Type B pancreatic cell (in vitro differentiated cells): ENCODE measurements around the gene CD8A. TPM values are rescaled to one million over a fixed set of nuclear protein-coding genes. Genes with fewer than 3 reads are reported as not detected.
A peak's percentile ranks its signal among the peaks of the same experiment; 100 is the strongest.

ENCODE experiments used
- DNase-seq: peaks from one replicate; pipeline ENCODE4 v3.0.0; 2021; ENCODE audit warnings: mixed read lengths; ENCODE audit not compliant: unreplicated experiment; ENCODE audit errors: extremely low spot score
- H3K27ac Mint-ChIP-seq: 2 replicates; pipeline ENCODE4 v1.8.0; 2021; ENCODE audit warnings: mild to moderate bottlenecking, mixed read lengths
- H3K27me3 Mint-ChIP-seq: 2 replicates; pipeline ENCODE4 v1.8.0; 2021; ENCODE audit warnings: mixed read lengths
- H3K36me3 Mint-ChIP-seq: 2 replicates; pipeline ENCODE4 v1.8.0; 2021; ENCODE audit warnings: mixed read lengths
- H3K4me1 Mint-ChIP-seq: one replicate; pipeline ENCODE4 v1.8.0; 2021; ENCODE audit warnings: mixed read lengths; ENCODE audit not compliant: unreplicated experiment
- H3K4me3 Mint-ChIP-seq: 2 replicates; pipeline ENCODE4 v1.8.0; 2021; ENCODE audit warnings: mild to moderate bottlenecking, mixed read lengths
- H3K9me3 Mint-ChIP-seq: 2 replicates; pipeline ENCODE4 v1.8.0; 2021; ENCODE audit warnings: mixed read lengths
- total RNA-seq: library from RNA; stranded (reverse); gene quantifications from 2 replicates; pipeline ENCODE4 v1.2.1, GENCODE V29; 2021; ENCODE audit warnings: low replicate concordance
- TF ChIP-seq, protein P1 (sequence below): fragments of 200-600 bp; sonication (generic); conservative IDR thresholded peaks from 2 replicates; pipeline ENCODE4 v1.5.0; 2021; ENCODE audit warnings: antibody characterized with exemption, mild to moderate bottlenecking

Gene CD8A
- total RNA-seq, 1 donor from 2014 or later: 0.34 TPM

DNA sequence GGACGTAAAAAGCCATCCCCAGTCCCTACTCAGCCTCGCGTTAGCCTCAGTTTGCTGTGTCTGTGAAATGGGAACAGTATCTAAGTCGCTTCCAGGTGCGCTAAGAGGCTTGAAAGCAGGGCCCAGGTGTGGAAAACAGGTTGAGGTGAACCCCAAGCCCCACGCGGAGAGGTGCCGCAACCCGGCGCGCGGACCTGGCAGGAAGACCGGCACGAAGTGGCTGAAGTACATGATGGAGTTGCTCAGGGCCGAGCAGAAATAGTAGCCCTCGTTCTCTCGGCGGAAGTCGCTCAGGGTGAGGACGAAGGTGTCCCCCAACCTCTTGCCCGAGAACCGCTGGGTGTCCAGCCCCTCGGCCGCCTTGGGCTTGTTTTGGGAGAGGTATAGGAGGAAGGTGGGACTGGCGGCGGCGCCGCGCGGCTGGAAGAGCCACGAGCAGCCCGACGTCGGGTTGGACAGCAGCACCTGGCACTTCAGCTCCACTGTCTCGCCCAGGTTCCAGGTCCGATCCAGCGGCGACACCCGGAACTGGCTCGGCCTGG, 508 bp downstream of the CD8A start:
- Mint-ChIP-seq H3K27ac (no peak overlapping the region), H3K4me1 (peaks cover 9% of the 10 kb centered on the region), H3K9me3 (no peaks in the 10 kb centered on the region), H3K4me3 (peak overlapping the region; percentile 64), H3K36me3 (no peaks in the 10 kb centered on the region), H3K27me3 (peaks cover 90% of the 10 kb centered on the region)
- TF ChIP-seq, protein P1, sequence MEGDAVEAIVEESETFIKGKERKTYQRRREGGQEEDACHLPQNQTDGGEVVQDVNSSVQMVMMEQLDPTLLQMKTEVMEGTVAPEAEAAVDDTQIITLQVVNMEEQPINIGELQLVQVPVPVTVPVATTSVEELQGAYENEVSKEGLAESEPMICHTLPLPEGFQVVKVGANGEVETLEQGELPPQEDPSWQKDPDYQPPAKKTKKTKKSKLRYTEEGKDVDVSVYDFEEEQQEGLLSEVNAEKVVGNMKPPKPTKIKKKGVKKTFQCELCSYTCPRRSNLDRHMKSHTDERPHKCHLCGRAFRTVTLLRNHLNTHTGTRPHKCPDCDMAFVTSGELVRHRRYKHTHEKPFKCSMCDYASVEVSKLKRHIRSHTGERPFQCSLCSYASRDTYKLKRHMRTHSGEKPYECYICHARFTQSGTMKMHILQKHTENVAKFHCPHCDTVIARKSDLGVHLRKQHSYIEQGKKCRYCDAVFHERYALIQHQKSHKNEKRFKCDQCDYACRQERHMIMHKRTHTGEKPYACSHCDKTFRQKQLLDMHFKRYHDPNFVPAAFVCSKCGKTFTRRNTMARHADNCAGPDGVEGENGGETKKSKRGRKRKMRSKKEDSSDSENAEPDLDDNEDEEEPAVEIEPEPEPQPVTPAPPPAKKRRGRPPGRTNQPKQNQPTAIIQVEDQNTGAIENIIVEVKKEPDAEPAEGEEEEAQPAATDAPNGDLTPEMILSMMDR: no peak
- no peak for DNase-seq

DNA sequence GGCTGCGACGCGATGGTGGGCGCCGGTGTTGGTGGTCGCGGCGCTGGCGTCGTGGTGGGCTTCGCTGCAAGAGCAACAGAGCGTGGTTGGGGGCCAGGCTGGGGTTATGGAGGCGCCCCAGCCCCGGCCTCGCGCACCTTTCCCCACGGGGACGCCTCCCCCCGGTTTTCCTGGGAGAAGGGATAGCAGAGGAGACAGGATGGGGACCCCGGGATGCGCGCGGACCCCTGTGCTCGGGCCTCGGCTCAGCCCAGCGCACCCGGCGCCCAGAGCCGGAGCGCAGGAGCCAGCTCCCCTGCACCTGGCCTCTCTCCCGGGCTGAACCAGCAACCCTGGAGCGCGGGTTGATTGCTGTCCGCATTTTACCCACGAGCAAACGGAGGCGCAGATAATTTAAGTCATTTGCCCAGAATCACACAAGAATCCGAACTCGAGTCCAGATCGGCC, 1.0 kb downstream of the CD8A start:
- Mint-ChIP-seq H3K4me1 (peaks cover 9% of the 10 kb centered on the region), H3K36me3 (no peaks in the 10 kb centered on the region), H3K27ac (no peak overlapping the region), H3K4me3 (peak overlapping the region; percentile 64), H3K9me3 (no peaks in the 10 kb centered on the region), H3K27me3 (peaks cover 90% of the 10 kb centered on the region)
- TF ChIP-seq, protein P1: no peak
- DNase-seq: no peak

DNA sequence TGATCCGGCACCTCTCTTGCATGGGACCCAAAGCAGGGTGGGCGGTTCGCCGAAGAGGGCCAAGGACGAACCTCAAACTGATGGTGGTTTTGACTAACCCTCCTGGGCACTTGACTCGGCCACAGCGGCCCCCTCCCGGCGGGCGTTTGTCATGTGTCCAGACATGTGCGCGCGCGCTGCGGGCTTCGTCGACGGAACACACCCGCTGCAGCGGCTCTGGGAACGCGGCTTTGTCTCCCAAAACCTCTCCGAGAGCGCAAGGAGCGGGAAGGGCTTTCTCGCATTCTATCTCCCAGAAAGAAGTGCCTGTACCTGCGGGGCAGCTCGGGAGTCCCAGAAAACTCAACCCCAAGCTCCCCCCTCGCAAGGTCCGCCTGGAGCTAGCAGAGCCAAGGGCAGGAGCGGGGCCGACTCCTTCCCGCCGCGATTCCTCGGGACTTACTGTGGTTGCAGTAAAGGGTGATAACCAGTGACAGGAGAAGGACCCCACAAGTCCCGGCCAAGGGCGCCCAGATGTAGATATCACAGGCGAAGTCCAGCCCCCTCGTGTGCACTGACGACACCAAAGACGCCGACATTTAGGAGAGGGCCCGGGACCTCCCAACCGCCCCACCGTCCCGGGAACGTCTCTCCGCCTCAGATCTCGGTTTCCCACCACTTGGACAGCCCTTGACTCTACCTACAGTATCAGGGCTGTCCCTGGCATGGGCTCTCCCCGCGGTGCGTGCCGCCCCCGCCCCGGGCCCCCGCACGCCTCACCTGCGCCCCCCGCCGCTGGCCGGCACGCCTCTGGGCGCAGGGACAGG, 1.6 kb downstream of the CD8A start:
- Mint-ChIP-seq H3K27ac (no peak overlapping the region), H3K36me3 (no peaks in the 10 kb centered on the region), H3K27me3 (peaks cover 90% of the 10 kb centered on the region), H3K9me3 (no peaks in the 10 kb centered on the region), H3K4me3 (peak overlapping the region; percentile 54), H3K4me1 (peaks cover 9% of the 10 kb centered on the region)
- no peak for DNase-seq
- TF ChIP-seq, protein P1: no peak

DNA sequence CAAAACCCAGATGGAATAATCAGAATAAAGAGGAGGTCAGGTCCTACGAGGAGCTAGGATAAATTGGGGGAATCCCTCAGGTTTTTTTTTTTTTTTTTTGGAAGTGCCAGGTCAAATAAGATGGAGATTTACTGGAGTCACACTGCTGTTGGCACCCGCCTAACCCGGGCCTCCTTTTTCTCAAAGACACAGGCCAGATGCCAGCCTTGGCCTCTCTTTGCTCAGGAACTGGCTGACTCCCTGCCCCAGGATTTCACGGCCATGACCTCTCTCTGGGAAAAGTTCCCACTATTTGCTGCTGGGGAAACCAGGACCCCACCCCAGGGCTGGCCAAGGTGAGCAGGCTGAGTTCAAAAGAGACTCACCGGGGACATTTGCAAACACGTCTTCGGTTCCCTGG, 2.5 kb downstream of the CD8A start:
- Mint-ChIP-seq H3K4me3 (no peak overlapping the region), H3K27ac (no peak overlapping the region), H3K9me3 (no peaks in the 10 kb centered on the region), H3K4me1 (peaks cover 9% of the 10 kb centered on the region), H3K36me3 (no peaks in the 10 kb centered on the region), H3K27me3 (peaks cover 82% of the 10 kb centered on the region)
- TF ChIP-seq, protein P1: no peak
- DNase-seq: no peak

DNA sequence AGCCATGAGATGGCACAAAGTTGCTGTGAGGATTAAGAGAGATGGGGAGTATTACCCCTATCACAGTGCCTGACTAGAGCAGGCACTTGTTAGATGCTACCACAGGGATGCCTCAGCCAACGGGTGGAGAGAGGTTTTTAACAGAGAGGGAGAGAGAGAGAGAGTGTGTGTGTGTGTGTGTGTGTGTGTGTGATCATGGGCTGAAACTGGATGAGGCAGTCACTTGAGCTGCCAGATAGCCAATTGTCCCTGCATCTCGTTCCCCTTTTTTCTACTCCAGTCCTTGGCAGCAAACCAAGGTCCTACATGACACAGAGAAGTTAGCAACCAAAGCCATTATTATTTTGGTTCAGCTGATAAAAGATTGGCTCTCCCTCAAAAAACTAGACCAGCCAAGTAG, 3.0 kb downstream of the CD8A start:
- peaks cover 78% of the 10 kb centered on the region for H3K27me3 Mint-ChIP-seq
- TF ChIP-seq, protein P1: no peak

More for the DNA sequence above, 3.0 kb downstream of the CD8A start:
- Mint-ChIP-seq H3K36me3 (no peaks in the 10 kb centered on the region), H3K9me3 (no peaks in the 10 kb centered on the region), H3K4me3 (peak overlapping the region; percentile 24), H3K4me1 (peaks cover 9% of the 10 kb centered on the region), H3K27ac (no peak overlapping the region)
- no peak for DNase-seq
